ENCODE measurements around the gene VWF.

The VWF gene

DNA sequence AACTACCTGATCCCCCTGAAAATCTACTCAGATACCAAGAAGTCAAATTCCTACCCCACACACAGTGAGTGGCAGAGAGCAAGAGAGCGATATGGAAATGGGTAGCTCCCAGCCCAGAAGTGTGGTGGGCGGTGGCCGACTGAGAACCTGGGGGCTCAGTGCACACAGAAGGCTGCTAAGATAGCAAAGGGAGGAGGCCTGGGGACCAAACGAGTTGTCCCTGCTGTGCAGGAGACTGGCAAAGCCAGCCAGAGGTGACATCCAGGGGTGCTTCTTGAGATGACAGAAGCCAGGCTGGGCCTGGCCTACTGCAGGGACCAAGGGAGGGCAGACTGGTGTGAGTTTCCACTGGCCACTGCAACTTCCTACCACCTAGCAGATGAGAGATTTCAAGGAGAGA is 52.9 kb downstream of the VWF start:
- Histone ChIP-seq H3K27ac (no peak overlapping the region), H3K9me3 (ENCODE audit: low read depth, low read length) (no peaks in the 10 kb centered on the region), H3K4me3 (no peak overlapping the region), H3K36me3 (ENCODE audit: insufficient read depth, low read length) (no peaks in the 10 kb centered on the region), H3K9ac (ENCODE audit: insufficient read length) (no peak overlapping the region)
- no peak for DNase-seq (ENCODE audit: low read depth, low spot score)
- TF ChIP-seq FOXP2 (optimal IDR thresholded peaks at IDR 0.05; ENCODE audit: control extremely low read depth, extremely low read length, insufficient read depth) (no peak), POLR2AphosphoS5 (IDR thresholded peaks at IDR 0.05; ENCODE audit: borderline replicate concordance, low read depth, low read length) (no peak), EZH2 (IDR thresholded peaks at IDR 0.05) (no peak)

DNA sequence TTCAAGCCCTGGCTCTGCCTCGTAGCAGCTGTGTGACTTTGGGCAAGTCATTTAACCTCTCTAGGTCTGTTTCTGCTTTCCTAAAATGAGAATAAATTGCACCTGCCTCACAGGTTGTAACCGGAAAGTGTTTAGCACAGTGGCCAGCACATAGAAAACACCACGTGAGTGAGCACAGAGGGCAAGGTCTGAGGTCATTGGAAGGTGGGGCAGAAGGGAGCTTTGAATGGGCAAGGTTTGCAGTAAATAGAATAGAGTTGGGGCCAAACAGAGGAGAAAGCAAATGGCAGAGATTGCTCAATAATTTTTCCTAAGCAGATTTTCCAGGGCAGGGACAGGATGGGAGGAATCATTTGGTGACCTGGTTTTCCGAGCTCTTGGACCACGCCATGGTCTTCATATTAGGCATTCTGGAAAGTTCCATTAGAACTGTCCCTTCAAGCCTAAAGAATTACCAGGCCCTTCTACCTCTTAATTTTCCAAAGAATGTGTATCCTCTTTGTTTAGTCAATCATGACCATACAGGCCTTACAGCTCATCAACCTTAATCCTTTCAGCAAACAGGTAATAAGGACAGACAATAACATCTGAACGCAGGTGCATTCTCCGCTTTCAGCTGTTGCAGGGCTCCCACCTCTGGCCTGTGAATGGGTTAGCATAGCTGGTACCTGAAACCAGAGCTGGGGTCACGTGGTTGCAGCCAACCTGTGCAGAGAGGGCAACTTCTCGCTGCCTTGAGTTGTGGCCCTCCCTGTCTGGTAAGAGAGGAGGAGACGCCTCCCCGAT is 53.8 kb downstream of the VWF start:
- H3K27ac ChIP-seq = no peak overlapping the region
- H3K4me3 ChIP-seq = no peak overlapping the region
- H3K9me3 ChIP-seq (ENCODE audit: low read depth, low read length) = no peaks in the 10 kb centered on the region
- no peaks in the 10 kb centered on the region for H3K36me3 ChIP-seq (ENCODE audit: insufficient read depth, low read length)
- no peak for TF ChIP-seq FOXP2 (optimal IDR thresholded peaks at IDR 0.05; ENCODE audit: control extremely low read depth, extremely low read length, insufficient read depth)
- no peak for TF ChIP-seq POLR2AphosphoS5 (IDR thresholded peaks at IDR 0.05; ENCODE audit: borderline replicate concordance, low read depth, low read length)
- no peak for TF ChIP-seq EZH2 (IDR thresholded peaks at IDR 0.05)
- no peak overlapping the region for H3K9ac ChIP-seq (ENCODE audit: insufficient read length)
- DNase-seq (ENCODE audit: low read depth, low spot score) = no peak

DNA sequence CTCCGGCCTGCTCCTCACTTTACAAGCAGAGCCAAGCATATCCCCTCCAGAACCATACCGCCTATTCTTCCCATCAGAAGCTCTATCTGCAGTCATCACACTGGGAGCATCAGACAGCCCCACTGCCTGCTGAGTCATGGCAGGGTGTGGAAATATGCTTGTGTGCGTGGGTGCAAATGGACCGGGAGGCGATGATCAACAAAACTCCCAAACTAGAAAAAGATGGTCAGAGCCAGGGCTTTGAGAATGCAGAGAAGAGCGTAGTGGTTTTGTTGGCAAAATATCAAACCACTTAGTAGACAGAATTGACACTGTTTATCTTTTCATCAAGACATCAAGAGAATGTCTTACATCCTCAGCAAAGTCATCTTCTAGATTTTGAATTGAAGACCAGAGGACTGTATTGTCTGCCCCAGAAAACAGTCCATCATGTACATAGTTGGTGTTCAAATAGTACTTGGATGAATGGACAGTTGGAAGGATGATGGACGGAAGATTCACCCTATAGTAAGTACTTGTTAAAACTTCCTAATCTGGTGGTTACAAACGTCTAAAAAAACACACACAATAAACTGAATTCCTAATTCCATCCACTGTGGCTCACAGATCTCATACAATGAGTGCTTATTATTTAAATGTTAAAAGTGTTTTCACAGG is 54.9 kb downstream of the VWF start:
- no peaks in the 10 kb centered on the region for H3K36me3 ChIP-seq (ENCODE audit: insufficient read depth, low read length)
- H3K27ac ChIP-seq = no peak overlapping the region
- TF ChIP-seq FOXP2 (optimal IDR thresholded peaks at IDR 0.05; ENCODE audit: control extremely low read depth, extremely low read length, insufficient read depth) (no peak), POLR2AphosphoS5 (IDR thresholded peaks at IDR 0.05; ENCODE audit: borderline replicate concordance, low read depth, low read length) (no peak), EZH2 (IDR thresholded peaks at IDR 0.05) (no peak)
- H3K9ac ChIP-seq (ENCODE audit: insufficient read length) = no peak overlapping the region
- no peak overlapping the region for H3K4me3 ChIP-seq
- no peak for DNase-seq (ENCODE audit: low read depth, low spot score)
- H3K9me3 ChIP-seq (ENCODE audit: low read depth, low read length) = no peaks in the 10 kb centered on the region

DNA sequence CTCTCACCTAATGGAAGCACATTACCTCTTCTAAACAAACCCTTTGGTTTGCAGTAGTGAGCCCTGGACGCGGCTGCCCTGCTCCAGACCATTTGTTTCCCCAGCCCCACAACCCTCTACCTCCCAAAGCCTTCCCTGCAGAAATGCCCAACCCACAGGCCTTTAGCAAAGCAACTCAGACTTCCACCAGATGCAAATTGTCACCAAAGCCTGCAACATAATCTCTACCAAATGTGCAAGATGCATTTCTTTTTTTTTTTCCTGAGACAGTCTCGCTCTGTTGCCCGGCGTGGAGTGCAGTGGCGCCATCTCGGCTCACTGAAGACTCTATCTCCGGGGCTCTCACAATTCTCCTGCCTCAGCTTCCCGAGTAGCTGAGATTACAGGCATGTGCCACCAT is 56.2 kb downstream of the VWF start:
- no peak overlapping the region for H3K4me3 ChIP-seq
- TF ChIP-seq POLR2AphosphoS5 (IDR thresholded peaks at IDR 0.05; ENCODE audit: borderline replicate concordance, low read depth, low read length) (no peak), FOXP2 (optimal IDR thresholded peaks at IDR 0.05; ENCODE audit: control extremely low read depth, extremely low read length, insufficient read depth) (no peak), EZH2 (IDR thresholded peaks at IDR 0.05) (no peak)
- no peak for DNase-seq (ENCODE audit: low read depth, low spot score)
- no peaks in the 10 kb centered on the region for H3K36me3 ChIP-seq (ENCODE audit: insufficient read depth, low read length)
- no peaks in the 10 kb centered on the region for H3K9me3 ChIP-seq (ENCODE audit: low read depth, low read length)
- H3K27ac ChIP-seq = no peak overlapping the region
- no peak overlapping the region for H3K9ac ChIP-seq (ENCODE audit: insufficient read length)

DNA sequence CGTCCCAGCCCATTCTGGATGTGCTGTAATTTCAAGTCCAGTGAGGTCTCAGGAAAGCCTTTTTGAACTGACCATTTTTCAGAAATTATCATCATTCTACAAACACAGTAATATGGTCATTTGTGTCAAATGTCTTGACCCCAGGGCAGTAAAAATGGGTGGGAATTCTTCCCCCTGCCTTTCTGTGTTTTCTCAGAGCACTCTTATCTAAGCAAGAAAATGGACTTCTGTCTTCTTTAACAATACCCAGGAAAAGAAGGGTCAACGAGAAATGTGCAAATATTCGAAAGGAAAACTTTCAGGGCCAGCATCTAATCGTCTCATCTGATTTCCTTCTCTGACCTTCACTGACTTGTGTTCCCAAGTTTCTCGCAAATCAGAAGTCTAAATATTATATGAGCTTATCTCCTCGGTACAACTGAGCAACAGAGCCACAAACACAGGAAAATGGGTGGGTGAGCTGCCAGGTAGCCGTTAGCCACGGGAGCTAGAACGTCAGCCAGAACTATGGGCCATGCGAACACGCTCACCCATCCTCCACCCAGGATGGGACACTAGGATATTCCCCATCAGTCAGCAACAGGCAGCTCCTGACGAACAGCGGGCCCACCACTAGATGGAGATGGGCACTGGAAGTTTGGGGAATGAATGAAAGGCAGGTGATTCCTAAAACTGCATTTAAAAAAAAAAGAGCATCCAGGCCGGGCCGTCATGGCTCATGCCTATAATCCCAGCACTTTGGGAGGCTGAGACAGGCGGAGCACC is 57.1 kb downstream of the VWF start:
- TF ChIP-seq POLR2AphosphoS5 (IDR thresholded peaks at IDR 0.05; ENCODE audit: borderline replicate concordance, low read depth, low read length) (no peak), EZH2 (IDR thresholded peaks at IDR 0.05) (no peak), FOXP2 (optimal IDR thresholded peaks at IDR 0.05; ENCODE audit: control extremely low read depth, extremely low read length, insufficient read depth) (no peak)

DNA sequence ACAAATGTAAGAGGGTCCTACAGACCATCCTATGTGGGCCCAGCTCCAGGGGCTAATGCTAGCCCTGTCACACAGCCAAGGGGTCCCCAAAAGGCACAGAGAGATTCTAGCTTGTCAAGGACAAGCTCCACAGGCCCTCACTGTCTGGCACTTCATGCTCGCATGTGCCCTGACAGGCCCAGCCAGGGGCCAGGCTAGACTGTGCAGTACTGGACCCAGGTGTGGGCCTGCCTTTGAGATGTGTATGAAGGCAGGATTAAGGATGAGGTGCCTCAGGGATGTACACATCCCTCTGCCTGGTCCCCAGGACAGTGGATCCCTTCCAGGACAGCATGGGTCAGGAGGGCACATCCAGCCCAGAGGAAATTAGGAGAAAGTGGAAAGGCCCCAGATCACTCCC is 57.8 kb downstream of the VWF start:
- H3K9me3 ChIP-seq (ENCODE audit: low read depth, low read length) = no peaks in the 10 kb centered on the region
- DNase-seq (ENCODE audit: low read depth, low spot score) = no peak
- H3K36me3 ChIP-seq (ENCODE audit: insufficient read depth, low read length) = no peaks in the 10 kb centered on the region
- TF ChIP-seq EZH2 (IDR thresholded peaks at IDR 0.05) (no peak), POLR2AphosphoS5 (IDR thresholded peaks at IDR 0.05; ENCODE audit: borderline replicate concordance, low read depth, low read length) (no peak), FOXP2 (optimal IDR thresholded peaks at IDR 0.05; ENCODE audit: control extremely low read depth, extremely low read length, insufficient read depth) (no peak)
- H3K9ac ChIP-seq (ENCODE audit: insufficient read length) = no peak overlapping the region
- H3K27ac ChIP-seq = no peak overlapping the region
- H3K4me3 ChIP-seq = no peak overlapping the region

More for the DNA sequence above, 57.1 kb downstream of the VWF start:
- no peaks in the 10 kb centered on the region for H3K36me3 ChIP-seq (ENCODE audit: insufficient read depth, low read length)
- DNase-seq (ENCODE audit: low read depth, low spot score) = no peak
- no peak overlapping the region for H3K27ac ChIP-seq
- H3K9ac ChIP-seq (ENCODE audit: insufficient read length) = no peak overlapping the region
- H3K9me3 ChIP-seq (ENCODE audit: low read depth, low read length) = no peaks in the 10 kb centered on the region
- no peak overlapping the region for H3K4me3 ChIP-seq

DNA sequence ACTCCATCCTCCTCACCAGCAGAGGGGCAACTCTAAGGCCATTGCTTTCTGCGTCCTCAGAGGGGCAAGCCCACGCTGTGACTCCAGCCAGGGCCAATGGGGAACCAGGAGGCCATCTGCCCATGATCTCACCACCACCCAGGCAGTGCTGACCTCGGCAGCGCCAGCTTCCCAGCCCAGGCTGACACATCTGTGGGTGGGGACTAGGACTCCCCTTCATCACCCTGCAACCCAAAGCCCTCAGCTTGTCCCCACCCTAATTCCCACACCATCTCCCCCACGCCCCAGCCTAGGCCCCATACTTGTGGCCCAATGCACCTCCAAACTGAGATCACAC is 58.6 kb downstream of the VWF start:
- no peak overlapping the region for H3K4me3 ChIP-seq
- H3K36me3 ChIP-seq (ENCODE audit: insufficient read depth, low read length) = no peaks in the 10 kb centered on the region
- DNase-seq (ENCODE audit: low read depth, low spot score) = no peak
- H3K27ac ChIP-seq = no peak overlapping the region
- H3K9me3 ChIP-seq (ENCODE audit: low read depth, low read length) = no peaks in the 10 kb centered on the region
- no peak for TF ChIP-seq EZH2 (IDR thresholded peaks at IDR 0.05)
- no peak overlapping the region for H3K9ac ChIP-seq (ENCODE audit: insufficient read length)

DNA sequence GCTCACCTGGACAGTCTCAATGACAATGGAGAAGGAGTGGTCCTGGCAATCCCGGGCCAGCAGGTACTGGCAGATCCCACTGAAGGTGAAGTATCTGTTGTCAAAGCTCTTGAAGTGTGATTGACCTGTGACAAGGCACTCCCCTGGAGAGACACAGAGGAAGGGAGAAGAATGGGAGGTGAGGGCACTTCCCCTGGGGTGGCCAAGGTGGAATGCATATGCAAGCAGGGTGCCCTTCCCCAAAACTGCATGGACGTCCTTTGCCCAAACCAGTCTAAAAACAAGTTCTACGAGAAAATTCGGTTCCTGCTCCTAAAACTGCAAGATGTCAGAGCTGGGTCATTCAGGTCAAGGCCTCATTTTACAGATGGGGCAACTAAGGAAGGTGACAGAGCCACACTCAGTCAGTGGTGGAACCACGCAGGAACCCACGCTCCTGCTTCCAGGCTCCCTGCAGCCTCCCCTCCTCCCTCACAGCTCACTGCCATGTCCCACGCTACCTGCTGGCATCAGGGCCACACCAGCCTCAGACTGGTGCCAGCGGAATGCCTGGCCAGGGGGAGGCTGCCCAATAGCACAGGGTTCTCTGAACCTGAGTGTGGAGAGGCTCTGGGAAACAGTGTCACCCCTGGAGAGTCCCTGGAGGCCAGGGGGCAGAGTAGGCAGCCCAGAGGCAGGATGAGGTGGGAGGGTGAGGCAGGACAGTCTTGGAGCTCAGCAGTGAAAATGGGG is 59.2 kb downstream of the VWF start:
- H3K9ac ChIP-seq (ENCODE audit: insufficient read length) = no peak overlapping the region
- H3K27ac ChIP-seq = no peak overlapping the region
- no peak for TF ChIP-seq POLR2AphosphoS5 (IDR thresholded peaks at IDR 0.05; ENCODE audit: borderline replicate concordance, low read depth, low read length)

More for the DNA sequence above, 59.2 kb downstream of the VWF start:
- Histone ChIP-seq H3K4me3 (no peak overlapping the region), H3K36me3 (ENCODE audit: insufficient read depth, low read length) (no peaks in the 10 kb centered on the region), H3K9me3 (ENCODE audit: low read depth, low read length) (no peaks in the 10 kb centered on the region)
- no peak for DNase-seq (ENCODE audit: low read depth, low spot score)
